ENCODE measurements around the gene USP33.

DNA sequence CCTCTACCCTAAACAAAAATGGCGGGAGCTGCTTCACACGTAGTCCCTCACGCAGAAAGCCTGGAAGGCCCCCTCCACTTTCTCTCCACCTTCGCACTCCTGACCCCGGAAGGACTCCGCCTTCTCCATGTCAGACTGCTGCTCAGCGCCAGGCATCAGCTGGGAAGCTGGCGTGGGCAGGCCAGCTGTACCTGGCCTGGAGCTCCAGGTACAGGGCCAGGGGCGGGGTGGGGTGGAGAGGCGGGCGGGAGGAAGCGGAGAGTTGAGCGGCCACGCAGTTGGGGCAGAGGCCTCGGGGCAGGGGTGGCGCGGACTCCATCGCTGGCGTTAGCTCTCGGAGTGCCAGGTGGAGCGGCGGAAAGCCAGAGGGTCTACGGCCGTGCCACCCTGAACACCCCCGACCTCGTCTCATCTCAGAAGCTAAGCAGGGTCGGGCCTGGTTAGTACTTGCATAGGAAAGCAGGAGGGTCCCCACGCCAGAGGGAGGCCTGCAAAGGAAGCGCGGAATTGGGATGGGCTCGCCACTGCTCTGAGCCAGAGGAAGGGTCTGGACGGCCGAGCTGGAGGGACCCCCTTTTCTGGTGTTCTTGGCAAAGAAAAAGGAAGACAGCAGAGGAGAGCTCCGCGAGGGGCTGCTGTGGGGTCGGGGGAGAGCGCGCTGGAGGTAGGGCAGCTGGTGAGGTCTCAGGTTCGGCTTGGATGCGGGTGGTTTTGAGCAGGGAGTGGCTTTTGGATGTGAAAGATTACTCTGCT is 20.1 kb upstream of the USP33 start, which contains the start of gene MIGA1:
- TF ChIP-seq, protein P1, sequence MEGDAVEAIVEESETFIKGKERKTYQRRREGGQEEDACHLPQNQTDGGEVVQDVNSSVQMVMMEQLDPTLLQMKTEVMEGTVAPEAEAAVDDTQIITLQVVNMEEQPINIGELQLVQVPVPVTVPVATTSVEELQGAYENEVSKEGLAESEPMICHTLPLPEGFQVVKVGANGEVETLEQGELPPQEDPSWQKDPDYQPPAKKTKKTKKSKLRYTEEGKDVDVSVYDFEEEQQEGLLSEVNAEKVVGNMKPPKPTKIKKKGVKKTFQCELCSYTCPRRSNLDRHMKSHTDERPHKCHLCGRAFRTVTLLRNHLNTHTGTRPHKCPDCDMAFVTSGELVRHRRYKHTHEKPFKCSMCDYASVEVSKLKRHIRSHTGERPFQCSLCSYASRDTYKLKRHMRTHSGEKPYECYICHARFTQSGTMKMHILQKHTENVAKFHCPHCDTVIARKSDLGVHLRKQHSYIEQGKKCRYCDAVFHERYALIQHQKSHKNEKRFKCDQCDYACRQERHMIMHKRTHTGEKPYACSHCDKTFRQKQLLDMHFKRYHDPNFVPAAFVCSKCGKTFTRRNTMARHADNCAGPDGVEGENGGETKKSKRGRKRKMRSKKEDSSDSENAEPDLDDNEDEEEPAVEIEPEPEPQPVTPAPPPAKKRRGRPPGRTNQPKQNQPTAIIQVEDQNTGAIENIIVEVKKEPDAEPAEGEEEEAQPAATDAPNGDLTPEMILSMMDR (IDR thresholded peaks at IDR 0.05; ENCODE audit: insufficient read depth, low read length, poor library complexity, severe bottlenecking) = no peak
- TF ChIP-seq EZH2phosphoT487 (conservative IDR thresholded peaks at IDR 0.05; ENCODE audit: low read length) = no peak
